GM12864 (cell line): ENCODE data around the gene SLIT1.

Experiments used
- DNase-seq: peaks from one replicate; pipeline ENCODE4 v3.0.0-alpha.2; 2011; ENCODE audit warnings: low read depth
- H3K4me3 ChIP-seq: 2 replicates; pipeline ENCODE4 v1.5.1; 2011; ENCODE audit warnings: mild to moderate bottlenecking, low read depth, low read length, control low read depth
- TF ChIP-seq, protein P1 (sequence below): IDR thresholded peaks from 2 replicates; pipeline ENCODE4 v1.5.1; 2011; ENCODE audit warnings: low read depth, mild to moderate bottlenecking, moderate library complexity, low read length, control low read depth, inconsistent platforms; ENCODE audit errors: missing control alignments

The SLIT1 gene

DNA sequence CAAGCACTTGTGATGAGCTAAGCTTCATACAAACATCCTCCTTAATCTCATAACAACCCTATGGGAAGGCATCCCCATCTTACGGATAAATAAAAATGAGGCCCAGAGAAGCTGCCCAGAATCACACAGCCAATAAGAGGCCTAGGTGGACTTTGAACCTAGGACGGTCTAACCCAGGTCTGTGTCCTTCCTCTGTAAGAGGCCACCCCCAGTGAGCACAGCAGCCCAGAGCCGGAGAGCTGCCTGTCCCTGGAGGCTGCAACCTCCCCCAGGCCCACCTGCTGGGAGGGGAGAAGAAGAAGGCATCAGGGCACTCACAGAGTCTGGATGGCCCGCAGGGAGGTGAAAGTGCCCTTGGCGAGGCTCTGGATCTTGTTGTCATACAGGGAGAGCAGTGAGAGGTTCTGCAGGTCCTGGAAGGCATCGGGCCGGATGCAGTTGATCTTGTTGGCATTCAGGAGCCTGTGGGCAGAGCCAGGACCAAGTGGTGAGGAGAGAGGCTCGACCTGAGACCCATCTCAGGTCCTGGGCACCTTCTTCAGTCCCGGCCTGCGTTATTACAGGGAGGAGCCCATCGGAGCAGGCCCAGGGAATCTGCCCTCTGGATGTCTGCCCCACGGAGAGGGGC is 129.6 kb downstream of the SLIT1 start:
- H3K4me3 ChIP-seq, result no peak overlapping the region
- TF ChIP-seq, protein P1, sequence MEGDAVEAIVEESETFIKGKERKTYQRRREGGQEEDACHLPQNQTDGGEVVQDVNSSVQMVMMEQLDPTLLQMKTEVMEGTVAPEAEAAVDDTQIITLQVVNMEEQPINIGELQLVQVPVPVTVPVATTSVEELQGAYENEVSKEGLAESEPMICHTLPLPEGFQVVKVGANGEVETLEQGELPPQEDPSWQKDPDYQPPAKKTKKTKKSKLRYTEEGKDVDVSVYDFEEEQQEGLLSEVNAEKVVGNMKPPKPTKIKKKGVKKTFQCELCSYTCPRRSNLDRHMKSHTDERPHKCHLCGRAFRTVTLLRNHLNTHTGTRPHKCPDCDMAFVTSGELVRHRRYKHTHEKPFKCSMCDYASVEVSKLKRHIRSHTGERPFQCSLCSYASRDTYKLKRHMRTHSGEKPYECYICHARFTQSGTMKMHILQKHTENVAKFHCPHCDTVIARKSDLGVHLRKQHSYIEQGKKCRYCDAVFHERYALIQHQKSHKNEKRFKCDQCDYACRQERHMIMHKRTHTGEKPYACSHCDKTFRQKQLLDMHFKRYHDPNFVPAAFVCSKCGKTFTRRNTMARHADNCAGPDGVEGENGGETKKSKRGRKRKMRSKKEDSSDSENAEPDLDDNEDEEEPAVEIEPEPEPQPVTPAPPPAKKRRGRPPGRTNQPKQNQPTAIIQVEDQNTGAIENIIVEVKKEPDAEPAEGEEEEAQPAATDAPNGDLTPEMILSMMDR, result no peak
- no peak for DNase-seq

GRCh38 chr10:97053276-97053675 is 132.5 kb downstream of the SLIT1 start:
- no peak overlapping the region for H3K4me3 ChIP-seq
- TF ChIP-seq, protein P1, result no peak
- no peak for DNase-seq

DNA sequence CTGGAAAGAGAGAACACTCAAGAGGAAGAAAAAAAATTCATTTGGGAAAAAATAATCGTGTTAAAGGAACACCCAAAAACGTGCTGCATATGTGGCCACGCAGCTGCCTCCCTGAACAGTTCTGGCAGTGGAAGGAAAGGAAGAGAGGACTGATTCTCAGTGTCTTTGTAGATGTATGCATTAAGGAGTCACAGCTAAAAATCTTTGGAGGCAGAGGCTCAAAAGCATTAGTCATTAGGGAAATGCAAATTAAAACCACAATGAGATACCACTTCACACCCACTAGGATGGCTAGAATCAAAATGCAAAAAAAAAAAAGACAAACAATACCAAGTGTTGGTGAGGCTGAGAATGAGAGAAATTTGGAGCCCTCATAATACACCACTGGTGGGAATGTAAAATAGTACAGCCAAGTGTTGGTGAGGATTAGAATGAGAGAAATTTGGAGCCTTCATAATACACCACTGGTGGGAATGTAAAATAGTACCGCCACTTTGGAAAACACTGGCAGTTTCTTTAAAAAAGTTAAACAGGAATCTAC is 134.7 kb downstream of the SLIT1 start:
- TF ChIP-seq, protein P1, result no peak
- DNase-seq, result no peak
- H3K4me3 ChIP-seq, result no peak overlapping the region

- H3K4me3 ChIP-seq, result no peak overlapping the region
- no peak for DNase-seq
- TF ChIP-seq, protein P1, result no peak
Measured at GRCh38 chr10:97050205-97050745, 135.5 kb downstream of the SLIT1 start.

- DNase-seq, result no peak
- TF ChIP-seq, protein P1, result no peak
- no peak overlapping the region for H3K4me3 ChIP-seq
Measured at GRCh38 chr10:97049670-97050069, 136.1 kb downstream of the SLIT1 start.

DNA sequence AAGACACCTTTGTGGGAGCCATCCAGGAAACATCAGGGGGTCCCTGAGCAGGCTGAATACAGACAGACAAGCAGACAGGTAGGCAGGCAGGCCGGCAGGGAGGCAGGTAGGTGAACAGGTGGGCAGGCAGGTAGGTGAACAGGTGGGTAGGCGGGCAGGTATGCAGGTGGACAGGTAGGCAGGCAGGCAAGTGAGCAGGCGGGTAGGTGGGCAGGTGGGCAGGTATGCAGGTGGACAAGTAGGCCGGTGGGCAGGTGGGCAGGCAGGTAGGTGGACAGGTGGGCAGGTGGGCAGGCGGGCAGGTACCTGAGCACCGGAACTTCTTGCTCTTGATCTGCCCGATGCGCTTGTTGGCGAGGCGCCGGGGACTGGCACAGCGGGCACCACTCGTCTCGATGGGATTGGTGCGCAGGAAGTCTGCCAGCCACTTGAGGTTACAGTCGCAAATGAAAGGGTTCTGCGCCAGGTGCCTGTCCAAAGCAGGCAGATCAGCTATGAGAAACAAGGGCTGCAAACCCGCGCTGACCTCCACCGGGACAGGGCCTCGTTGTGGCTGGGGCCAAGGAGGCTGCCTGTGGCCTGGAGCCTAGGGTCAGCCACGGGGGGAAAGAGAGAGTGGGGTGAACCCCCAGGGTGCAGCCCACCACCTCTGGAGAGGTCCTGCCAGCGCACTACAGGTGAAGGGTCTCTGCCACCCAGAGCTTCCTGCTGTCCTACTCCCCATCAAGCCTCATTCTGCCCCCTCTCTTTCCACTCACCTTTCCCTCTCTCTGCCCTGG is 136.9 kb downstream of the SLIT1 start:
- H3K4me3 ChIP-seq, result no peak overlapping the region
- TF ChIP-seq, protein P1, result no peak
- no peak for DNase-seq
